ENCODE measurements around the gene TRIM52. TPM values are rescaled to one million over a fixed set of nuclear protein-coding genes. Genes with fewer than 3 reads are reported as not detected.

TRIM52 gene
- total RNA-seq, 1 experiment from 2014 or later, result 7.6 TPM

- H3K4me1 ChIP-seq (ENCODE audit: control insufficient read depth in 1 of 2, insufficient read depth in 2 of 2, low read length in 2 of 2), result peaks cover 24 to 51% of the 10 kb centered on the region in 2 experiments
- H3K9me3 ChIP-seq (ENCODE audit: control insufficient read depth in 1 of 2, insufficient read depth in 1 of 2, low read depth in 1 of 2, low read length in 2 of 2), result no peaks in the 10 kb centered on the region
- intact Hi-C loops (cut with micrococcal nuclease), result no loop called here
- H3K36me3 ChIP-seq (ENCODE audit: control insufficient read depth in 1 of 2, insufficient read depth in 2 of 2, low read length in 2 of 2), result peaks cover 9 to 35% of the 10 kb centered on the region in 2 experiments
- no peaks in the 10 kb centered on the region for H3K9me2 ChIP-seq (ENCODE audit: insufficient read depth)
- ChIA-PET CTCF (no interaction called here), RAD21 (ENCODE audit: low non-redundant PET in 1 of 2, low total read pairs in 2 of 2, uncharacterized antibody in 2 of 2, unreplicated experiment in 2 of 2) (no interaction called here), POLR2A (interaction anchor here (1.2 to 3.6 kb wide), 4 partner anchors 9 to 39 kb away, joined by 4 to 19 read pairs (median 10); partner anchors contain the start of gene TRIM41)
- H3K4me3 ChIP-seq (replicated peaks in 1 of 2; ENCODE audit: low read depth in 1 of 2, low read length in 2 of 2), result peak overlapping the region; percentile 88 to 92
- H4K20me1 ChIP-seq (ENCODE audit: insufficient read depth), result peaks cover 8% of the 10 kb centered on the region; the same call in 1 of the 2 replicates
- H3K79me2 ChIP-seq (ENCODE audit: insufficient read depth, low read length), result peaks cover 90% of the 10 kb centered on the region
- peak overlapping the region; percentile 93 for H3K9ac ChIP-seq (ENCODE audit: low read length)
- peak overlapping the region; percentile 96 for H3K27ac ChIP-seq (ENCODE audit: low read depth, low read length)
- no peaks in the 10 kb centered on the region for H3K27me3 ChIP-seq (ENCODE audit: insufficient read depth, low read length)
- ATAC-seq (peak; percentile 71), DNase-seq (ENCODE audit: low read depth, low spot score) (peak; percentile 62)
- peak overlapping the region; percentile 98 for H3K4me2 ChIP-seq (ENCODE audit: low read length)
- TSS peak; percentile 55 for BruUV-seq (replicated peaks)
- no peak overlapping the region for H2AFZ ChIP-seq (ENCODE audit: low read depth, low read length, poor library complexity, severe bottlenecking)
- TF ChIP-seq CTCF (IDR thresholded peaks at IDR 0.05 in 2 of 3, conservative IDR thresholded peaks at IDR 0.05 in 1 of 3; ENCODE audit: borderline replicate concordance in 1 of 3, insufficient read depth in 1 of 3, low read depth in 2 of 3, low read length in 2 of 3), result no peak
- no peak for TF ChIP-seq ELF1 (IDR thresholded peaks at IDR 0.05; ENCODE audit: borderline replicate concordance, low read depth)
- no peak for TF ChIP-seq RAD21 (IDR thresholded peaks at IDR 0.05; ENCODE audit: low read depth)
- TF ChIP-seq FOSL1 (IDR thresholded peaks at IDR 0.05; ENCODE audit: low read depth), result no peak
- TF ChIP-seq POLR2AphosphoS5 (IDR thresholded peaks at IDR 0.05; ENCODE audit: low read depth, low read length), result peak; percentile 83
- TF ChIP-seq YY1 (IDR thresholded peaks at IDR 0.05; ENCODE audit: extremely low read depth, insufficient replicate concordance, low read depth, low read length), result no peak
- no peak for TF ChIP-seq ZNF274 (IDR thresholded peaks at IDR 0.05; ENCODE audit: low read depth, low read length)
- no peak for TF ChIP-seq CBX3 (IDR thresholded peaks at IDR 0.05; ENCODE audit: low read depth)
- no peak for TF ChIP-seq EGR1 (IDR thresholded peaks at IDR 0.05; ENCODE audit: low read depth)
- TF ChIP-seq ZBTB33 (IDR thresholded peaks at IDR 0.05; ENCODE audit: extremely low read depth, insufficient replicate concordance, low read length), result peak; percentile 88
- TF ChIP-seq EZH2phosphoT487 (IDR thresholded peaks at IDR 0.05; ENCODE audit: borderline replicate concordance), result no peak
- peak; percentile 41 for TF ChIP-seq TCF7L2 (IDR thresholded peaks at IDR 0.05; ENCODE audit: borderline replicate concordance, extremely low read depth, insufficient read depth, insufficient read length)
- no peak for TF ChIP-seq SIN3A (IDR thresholded peaks at IDR 0.05; ENCODE audit: low read depth)
- TF ChIP-seq SP1 (IDR thresholded peaks at IDR 0.05; ENCODE audit: low read depth), result no peak
- TF ChIP-seq EZH2 (IDR thresholded peaks at IDR 0.05), result no peak
- no peak for TF ChIP-seq SRF (IDR thresholded peaks at IDR 0.05; ENCODE audit: low read depth)
- peak; percentile 63 for TF ChIP-seq ZFX (IDR thresholded peaks at IDR 0.05)
- TF ChIP-seq REST (IDR thresholded peaks at IDR 0.05; ENCODE audit: low read depth), result no peak
- peak; percentile 19 for TF ChIP-seq POLR2A (IDR thresholded peaks at IDR 0.05; ENCODE audit: borderline replicate concordance, extremely low read depth, insufficient read depth, insufficient read length)
- no peak for TF ChIP-seq JUND (IDR thresholded peaks at IDR 0.05)
Measured at GRCh38 chr5:181246276-181247049, 14.5 kb downstream of the TRIM52 start.
